ENCODE measurements around the gene AARS2.
A peak's percentile ranks its signal among the peaks of the same experiment; 100 is the strongest.

The AARS2 gene

DNA sequence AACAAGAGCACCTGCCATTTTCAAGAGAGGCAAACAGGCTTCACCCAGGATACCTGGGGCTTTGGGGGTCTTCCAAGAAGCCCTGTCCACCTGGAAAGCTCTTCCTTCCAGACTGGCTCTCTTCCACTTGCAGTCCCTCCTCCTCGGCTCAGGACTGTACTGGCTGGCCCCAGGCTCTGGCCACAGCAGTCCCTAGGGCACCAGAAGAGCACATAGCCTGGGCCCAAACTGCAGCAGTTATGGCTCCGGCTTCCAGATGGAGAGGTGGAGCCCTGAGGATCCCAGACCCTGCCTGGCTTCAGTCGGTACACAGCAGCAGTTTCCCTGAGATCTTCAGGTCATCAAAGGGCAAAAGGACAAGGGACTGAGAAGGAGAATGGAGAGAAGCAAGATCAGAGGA is 54.2 kb downstream of the AARS2 start:
- DNase-seq = no peak

- no peak for DNase-seq
Measured at GRCh38 chr6:44258325-44258863, 54.8 kb downstream of the AARS2 start.

DNA sequence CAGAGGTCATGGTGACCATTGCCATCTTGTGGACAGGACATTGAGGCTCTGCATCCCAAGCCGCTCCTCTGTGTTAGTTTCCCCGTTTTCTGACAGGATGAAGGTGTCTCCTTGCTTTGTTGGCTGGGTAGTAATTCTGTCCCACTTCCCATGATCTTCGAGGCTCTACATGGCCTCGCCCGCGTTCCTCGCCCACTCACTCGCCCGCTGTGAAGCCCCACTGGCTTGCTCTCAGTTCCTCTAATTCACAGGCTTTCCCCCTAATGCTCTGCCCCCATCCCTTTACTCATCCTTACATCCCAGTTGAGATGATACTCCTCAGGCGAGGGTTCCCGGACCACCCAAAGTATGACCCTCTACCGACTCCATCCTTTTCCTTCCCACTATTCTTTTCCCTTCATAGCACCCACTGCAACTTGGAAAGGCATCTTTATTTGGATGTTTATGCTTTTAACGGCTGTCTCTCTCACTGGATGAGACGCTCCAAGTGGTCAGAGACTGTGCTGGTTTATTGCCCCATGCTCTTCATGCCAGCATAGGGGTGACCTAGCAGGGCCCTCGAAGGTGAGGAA is 55.3 kb downstream of the AARS2 start:
- no peak for DNase-seq

- DNase-seq = peak; percentile 62
Measured at GRCh38 chr6:44257025-44257752, 56.0 kb downstream of the AARS2 start, which contains the start of gene SLC35B2. SLC35B2 (minus strand) TSS chr6:44257528; CDS start chr6:44257410, 118 bp downstream.

DNA sequence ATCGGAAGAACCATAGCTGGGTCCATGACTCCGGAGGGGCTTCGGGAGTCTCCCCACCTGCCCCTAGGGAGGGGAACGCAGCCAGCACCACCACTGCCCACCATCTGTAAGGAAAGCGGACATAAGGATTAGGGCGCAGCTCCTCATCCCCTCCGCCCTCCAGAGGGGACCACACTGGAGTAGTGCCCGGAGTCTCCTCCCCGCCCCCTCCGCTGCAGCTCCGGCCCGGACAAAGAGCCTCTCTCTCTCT is 56.4 kb downstream of the AARS2 start:
- DNase-seq = peak; percentile 21

DNA sequence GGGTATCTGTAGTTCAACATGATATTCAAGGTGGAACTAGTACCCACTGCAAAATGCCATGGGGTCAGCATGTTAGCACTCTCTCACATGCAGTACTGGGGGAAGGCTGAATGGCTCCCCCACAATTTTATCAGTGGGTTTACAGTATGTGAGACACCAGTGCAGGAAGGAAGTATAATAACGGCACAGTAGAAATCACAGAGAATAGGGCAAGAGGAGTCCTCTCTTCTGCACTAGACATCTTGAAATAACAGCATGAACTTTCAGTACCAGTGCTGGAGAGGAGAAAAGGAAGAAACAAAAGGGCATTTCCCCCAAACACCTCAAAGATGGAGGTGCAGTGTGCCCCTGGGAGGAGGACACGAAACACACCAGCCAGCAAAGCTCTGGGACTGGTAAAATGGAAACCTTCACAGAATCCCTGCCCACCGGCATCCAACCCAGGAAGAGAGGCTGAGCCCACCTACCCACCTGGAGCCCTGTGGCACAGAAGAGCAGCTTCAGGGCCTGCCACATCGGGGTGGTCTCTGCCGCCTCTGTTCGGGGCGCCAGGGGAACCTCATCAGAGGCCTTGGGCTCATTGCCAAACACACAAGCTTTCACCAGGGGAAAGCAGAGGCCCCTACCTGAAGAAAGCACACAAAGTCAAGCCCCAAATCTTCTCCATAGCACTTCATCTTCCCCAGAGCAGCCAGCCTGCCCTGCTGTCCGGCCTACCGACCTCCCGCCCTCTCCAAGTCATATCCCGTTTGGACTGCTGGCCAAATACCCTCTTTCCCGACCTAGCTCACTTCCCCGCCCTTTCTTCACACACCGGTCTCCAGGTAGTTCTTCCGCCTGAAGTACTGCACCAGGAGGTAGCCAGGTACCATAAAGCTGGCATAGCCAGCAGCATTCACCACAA is 57.0 kb downstream of the AARS2 start:
- no peak for DNase-seq

- no peak for DNase-seq
Measured at GRCh38 chr6:44255105-44255808, 57.9 kb downstream of the AARS2 start.

GRCh38 chr6:44254191-44255104 is 58.7 kb downstream of the AARS2 start:
- DNase-seq = no peak

DNA sequence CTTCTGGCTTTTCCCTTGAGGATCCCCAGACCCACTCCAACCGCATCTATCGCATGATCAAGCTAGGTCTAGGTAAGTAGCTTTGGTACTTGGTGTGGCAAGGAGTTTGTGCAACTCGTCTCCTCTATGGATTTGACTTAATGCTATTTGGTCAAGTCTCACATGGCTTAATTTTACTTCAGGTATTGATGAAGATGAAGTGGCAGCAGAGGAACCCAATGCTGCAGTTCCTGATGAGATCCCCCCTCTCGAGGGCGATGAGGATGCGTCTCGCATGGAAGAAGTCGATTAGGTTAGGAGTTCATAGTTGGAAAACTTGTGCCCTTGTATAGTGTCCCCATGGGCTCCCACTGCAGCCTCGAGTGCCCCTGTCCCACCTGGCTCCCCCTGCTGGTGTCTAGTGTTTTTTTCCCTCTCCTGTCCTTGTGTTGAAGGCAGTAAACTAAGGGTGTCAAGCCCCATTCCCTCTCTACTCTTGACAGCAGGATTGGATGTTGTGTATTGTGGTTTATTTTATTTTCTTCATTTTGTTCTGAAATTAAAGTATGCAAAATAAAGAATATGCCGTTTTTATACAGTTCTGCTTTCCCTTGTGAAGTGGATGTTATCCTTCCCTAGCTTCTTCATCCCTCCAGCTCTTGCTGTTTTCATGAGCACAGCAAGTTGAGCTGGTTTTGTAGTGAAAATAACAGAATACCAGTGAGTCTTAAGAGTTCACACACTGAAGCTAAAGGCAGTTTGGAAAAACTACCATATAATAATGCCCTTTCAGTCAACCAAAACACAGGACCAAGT is 59.6 kb downstream of the AARS2 start:
- DNase-seq = peak; percentile 58

DNA sequence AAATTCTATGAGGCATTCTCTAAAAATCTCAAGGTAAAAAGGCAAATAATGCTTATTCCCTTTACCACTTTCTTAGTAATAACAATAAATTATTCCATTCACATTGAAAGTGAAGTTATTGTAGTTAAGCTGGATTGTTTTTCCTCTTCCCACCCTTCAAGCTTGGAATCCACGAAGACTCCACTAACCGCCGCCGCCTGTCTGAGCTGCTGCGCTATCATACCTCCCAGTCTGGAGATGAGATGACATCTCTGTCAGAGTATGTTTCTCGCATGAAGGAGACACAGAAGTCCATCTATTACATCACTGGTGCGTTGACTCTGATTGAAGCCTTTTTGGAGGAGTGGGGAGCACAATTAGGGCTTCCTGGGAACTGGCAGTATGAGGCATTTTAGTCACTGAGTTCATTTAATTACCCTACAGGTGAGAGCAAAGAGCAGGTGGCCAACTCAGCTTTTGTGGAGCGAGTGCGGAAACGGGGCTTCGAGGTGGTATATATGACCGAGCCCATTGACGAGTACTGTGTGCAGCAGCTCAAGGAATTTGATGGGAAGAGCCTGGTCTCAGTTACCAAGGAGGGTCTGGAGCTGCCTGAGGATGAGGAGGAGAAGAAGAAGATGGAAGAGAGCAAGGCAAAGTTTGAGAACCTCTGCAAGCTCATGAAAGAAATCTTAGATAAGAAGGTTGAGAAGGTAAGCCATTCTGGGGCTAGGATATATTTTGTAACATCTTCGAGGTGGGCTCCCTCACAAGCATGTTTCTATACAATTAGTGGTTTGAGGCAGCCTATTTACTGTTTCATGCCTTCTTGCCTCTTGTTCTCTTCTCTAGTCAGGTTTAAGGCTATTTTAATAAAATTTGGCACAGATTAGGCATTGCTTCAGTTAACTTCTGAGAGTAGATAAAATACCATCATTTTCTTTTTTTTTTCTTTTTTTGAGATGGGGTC is 61.3 kb downstream of the AARS2 start:
- DNase-seq = no peak

DNA sequence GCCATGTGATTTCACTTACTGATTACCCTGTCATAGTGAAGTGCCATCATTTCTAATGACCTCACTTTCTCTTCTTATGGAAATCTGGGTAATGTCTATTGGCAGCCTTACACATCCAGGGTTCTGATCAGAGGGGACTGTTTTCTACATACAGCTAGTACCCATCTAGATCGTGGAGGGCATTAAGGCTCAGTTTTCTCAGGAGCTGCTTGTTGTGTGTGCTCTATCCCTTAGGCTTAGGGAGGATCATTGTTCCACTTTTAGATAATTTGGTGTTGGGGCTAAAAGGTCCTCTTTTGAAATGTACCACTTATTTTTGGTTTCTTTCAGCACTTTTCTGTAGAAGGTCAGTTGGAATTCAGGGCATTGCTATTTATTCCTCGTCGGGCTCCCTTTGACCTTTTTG is 62.4 kb downstream of the AARS2 start:
- DNase-seq = no peak

DNA sequence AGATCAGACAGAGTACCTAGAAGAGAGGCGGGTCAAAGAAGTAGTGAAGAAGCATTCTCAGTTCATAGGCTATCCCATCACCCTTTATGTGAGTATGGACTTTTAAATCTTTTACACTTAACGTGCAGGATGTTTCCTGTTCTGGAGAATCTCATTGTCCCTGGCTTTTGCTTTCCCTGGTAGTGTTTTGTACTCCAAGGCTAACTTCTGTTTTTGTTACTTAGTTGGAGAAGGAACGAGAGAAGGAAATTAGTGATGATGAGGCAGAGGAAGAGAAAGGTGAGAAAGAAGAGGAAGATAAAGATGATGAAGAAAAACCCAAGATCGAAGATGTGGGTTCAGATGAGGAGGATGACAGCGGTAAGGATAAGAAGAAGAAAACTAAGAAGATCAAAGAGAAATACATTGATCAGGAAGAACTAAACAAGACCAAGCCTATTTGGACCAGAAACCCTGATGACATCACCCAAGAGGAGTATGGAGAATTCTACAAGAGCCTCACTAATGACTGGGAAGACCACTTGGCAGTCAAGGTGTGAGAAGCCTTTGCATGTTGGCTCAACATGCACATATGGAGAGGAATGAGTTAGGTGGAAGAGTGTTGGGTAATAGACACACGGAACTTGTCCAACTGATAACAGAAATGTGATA is 63.0 kb downstream of the AARS2 start:
- DNase-seq = no peak
